ENCODE results near the gene GH2.
A peak's percentile ranks its signal among the peaks of the same experiment; 100 is the strongest.
"Not testable (repeated sequence)": the region's sequence is repeated elsewhere in the genome, so short reads cannot be mapped to it uniquely, and the experiment has no call there.

Gene GH2

DNA sequence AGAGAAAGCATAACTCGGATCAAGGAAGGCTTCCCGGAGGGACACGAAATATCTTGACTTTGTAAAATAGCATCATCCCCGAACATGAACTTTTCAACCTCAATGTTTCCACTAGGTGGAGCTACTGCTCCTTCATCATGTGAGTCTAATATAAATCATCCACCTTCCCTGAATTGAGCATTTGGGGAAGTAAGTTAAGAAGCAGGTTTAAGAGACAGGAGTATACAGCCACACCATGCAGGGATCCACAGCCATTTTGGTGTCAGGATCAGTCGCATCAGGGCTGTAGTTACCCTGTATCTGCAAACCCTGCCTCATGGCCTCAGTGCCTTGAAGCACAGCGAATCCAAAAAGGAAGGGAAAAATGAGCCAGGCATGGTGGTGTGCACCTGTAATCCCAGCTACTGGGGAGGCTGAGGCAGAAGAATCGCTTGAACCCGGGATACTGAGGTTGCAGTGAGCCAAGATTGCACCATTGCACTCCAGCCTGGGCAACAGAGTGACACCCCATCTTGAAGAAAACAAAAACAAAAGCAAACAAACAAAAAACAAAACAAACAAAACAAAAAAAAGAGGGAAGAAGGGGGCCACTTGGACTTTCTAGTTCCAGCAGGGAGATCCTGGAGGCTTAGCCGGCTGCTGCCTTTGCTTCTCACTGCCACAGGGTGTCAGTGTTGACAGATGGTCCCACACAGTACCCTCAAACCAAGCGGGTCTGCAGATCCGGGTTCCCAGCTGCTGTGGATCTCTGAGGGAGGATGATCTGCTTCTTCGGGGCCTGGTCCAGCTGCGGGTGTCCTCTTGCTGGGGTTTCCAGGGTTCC lies 7.5 kb upstream of the GH2 start:
- not testable (repeated sequence) for H3K27ac ChIP-seq (ENCODE audit: poor library complexity, severe bottlenecking); H3K4me1 ChIP-seq (ENCODE audit: insufficient read depth, poor library complexity, severe bottlenecking); H3K36me3 ChIP-seq (ENCODE audit: low read depth); H3K4me3 ChIP-seq (ENCODE audit: severe bottlenecking); H3K9me3 ChIP-seq (ENCODE audit: severe bottlenecking); DNase-seq (ENCODE audit: low spot score); H3K27me3 ChIP-seq (ENCODE audit: insufficient read depth, poor library complexity, severe bottlenecking)
- ATAC-seq (ENCODE audit: low read depth), result peak; percentile 69; the same call in 2 of the 3 replicates
- TF ChIP-seq CTCF (IDR thresholded peaks at IDR 0.05; ENCODE audit: poor library complexity, severe bottlenecking), result peak; percentile 65

DNA sequence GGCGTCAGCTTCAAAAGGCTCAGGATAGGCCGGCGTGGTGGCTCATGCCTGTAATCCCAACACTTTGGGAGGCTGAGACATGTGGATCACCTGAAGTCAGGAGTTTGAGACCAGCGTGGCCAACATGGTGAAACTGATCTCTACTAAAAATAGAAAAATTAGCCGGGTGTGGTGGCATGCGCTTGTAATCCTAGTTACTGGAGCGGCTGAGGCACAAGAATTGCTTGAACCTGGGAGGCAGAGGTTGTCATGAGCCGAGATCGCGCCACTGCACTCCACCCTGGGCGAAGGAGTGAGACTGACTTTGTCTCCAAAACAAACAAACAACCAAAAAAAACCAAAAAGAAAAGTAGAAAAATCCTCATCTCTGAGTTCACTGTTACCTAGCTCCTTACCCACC lies 3.4 kb upstream of the GH2 start:
- not testable (repeated sequence) for H3K36me3 ChIP-seq (ENCODE audit: low read depth); ATAC-seq (ENCODE audit: low read depth); H3K9me3 ChIP-seq (ENCODE audit: severe bottlenecking); H3K4me1 ChIP-seq (ENCODE audit: insufficient read depth, poor library complexity, severe bottlenecking); H3K27me3 ChIP-seq (ENCODE audit: insufficient read depth, poor library complexity, severe bottlenecking); DNase-seq (ENCODE audit: low spot score); H3K4me3 ChIP-seq (ENCODE audit: severe bottlenecking); H3K27ac ChIP-seq (ENCODE audit: poor library complexity, severe bottlenecking)

DNA sequence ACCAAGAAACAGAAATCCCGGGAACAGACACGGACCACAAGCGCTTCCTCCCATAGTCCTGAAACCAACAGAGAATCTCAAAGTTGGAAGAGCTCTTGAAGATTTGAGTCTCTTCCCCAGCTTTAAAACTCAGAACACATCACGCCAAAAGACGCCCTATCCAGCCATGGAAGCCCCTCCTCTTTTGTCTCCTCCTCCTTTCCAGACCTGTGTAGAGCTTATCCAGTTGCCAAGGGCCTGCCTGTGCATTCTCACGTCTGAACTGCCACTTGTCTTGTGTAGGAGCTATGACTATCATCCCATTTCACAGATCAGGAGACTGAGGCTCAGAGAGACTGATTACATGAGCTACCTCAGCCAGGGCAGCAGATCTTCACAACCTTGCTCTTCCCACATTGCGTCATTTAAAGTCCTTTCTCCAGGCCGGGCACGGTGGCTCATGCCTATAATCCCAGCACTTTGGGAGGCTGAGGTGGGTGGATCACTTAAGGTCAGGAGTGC lies 932 bp upstream of the GH2 start:
- H3K27ac ChIP-seq (ENCODE audit: poor library complexity, severe bottlenecking); H3K4me1 ChIP-seq (ENCODE audit: insufficient read depth, poor library complexity, severe bottlenecking); H3K9me3 ChIP-seq (ENCODE audit: severe bottlenecking); ATAC-seq (ENCODE audit: low read depth); H3K36me3 ChIP-seq (ENCODE audit: low read depth); H3K27me3 ChIP-seq (ENCODE audit: insufficient read depth, poor library complexity, severe bottlenecking); H3K4me3 ChIP-seq (ENCODE audit: severe bottlenecking); DNase-seq (ENCODE audit: low spot score): not testable (repeated sequence)
- peak; percentile 29 for TF ChIP-seq CTCF (IDR thresholded peaks at IDR 0.05; ENCODE audit: poor library complexity, severe bottlenecking)

DNA sequence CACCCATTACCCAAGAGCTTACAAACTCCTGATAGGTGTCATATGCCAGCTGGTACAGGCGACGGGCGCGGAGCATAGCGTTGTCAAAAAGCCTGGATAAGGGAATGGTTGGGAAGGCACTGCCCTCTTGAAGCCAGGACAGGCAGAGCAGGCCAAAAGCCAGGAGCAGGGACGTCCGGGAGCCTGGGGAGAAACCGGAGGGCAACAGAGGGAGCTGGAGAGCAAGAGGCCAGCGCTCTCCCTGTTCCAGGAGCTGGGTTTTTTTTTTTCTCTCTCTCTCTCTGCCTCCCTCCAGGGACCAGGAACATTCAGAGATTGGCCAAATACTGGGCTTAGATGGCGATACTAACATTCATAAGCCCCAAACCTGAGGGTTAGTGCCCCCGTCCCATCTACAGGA lies 407 bp downstream of the GH2 start:
- H3K9me3 ChIP-seq (ENCODE audit: severe bottlenecking); H3K27ac ChIP-seq (ENCODE audit: poor library complexity, severe bottlenecking); H3K36me3 ChIP-seq (ENCODE audit: low read depth); H3K4me3 ChIP-seq (ENCODE audit: severe bottlenecking); DNase-seq (ENCODE audit: low spot score); H3K4me1 ChIP-seq (ENCODE audit: insufficient read depth, poor library complexity, severe bottlenecking); H3K27me3 ChIP-seq (ENCODE audit: insufficient read depth, poor library complexity, severe bottlenecking); ATAC-seq (ENCODE audit: low read depth): not testable (repeated sequence)

GRCh38 chr17:63880706-63881105 lies 1.0 kb downstream of the GH2 start:
- DNase-seq (ENCODE audit: low spot score), result no peak
- H3K36me3 ChIP-seq (ENCODE audit: low read depth), result no peaks in the 10 kb centered on the region
- H3K4me3 ChIP-seq (ENCODE audit: severe bottlenecking), result no peak overlapping the region
- H3K27ac ChIP-seq (ENCODE audit: poor library complexity, severe bottlenecking), result no peak overlapping the region
- no peak for ATAC-seq (ENCODE audit: low read depth)
- H3K27me3 ChIP-seq (ENCODE audit: insufficient read depth, poor library complexity, severe bottlenecking), result no peaks in the 10 kb centered on the region
- no peak for TF ChIP-seq CTCF (IDR thresholded peaks at IDR 0.05; ENCODE audit: poor library complexity, severe bottlenecking)
- no peaks in the 10 kb centered on the region for H3K4me1 ChIP-seq (ENCODE audit: insufficient read depth, poor library complexity, severe bottlenecking)
- no peaks in the 10 kb centered on the region for H3K9me3 ChIP-seq (ENCODE audit: severe bottlenecking)

DNA sequence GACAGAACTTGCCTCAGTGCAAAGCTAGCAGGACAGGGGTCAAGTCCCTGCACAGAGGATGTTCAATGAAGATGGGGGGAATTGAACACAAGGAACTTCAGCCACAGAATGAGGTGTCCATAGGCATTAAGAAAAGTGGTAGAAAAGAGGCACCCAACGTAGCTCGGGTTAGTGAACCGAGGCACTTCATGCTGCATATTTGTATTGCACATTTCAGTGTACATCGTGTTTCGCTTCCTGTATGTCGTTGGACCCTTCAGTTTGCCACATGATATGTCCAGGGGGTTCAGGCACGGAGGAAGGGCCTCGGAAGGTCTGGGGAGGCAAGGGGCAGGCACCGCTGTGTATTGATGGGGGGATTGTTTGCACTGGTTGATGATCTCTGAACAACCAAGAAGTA lies 3.3 kb downstream of the GH2 start:
- H3K36me3 ChIP-seq (ENCODE audit: low read depth); DNase-seq (ENCODE audit: low spot score); ATAC-seq (ENCODE audit: low read depth): not testable (repeated sequence)

DNA sequence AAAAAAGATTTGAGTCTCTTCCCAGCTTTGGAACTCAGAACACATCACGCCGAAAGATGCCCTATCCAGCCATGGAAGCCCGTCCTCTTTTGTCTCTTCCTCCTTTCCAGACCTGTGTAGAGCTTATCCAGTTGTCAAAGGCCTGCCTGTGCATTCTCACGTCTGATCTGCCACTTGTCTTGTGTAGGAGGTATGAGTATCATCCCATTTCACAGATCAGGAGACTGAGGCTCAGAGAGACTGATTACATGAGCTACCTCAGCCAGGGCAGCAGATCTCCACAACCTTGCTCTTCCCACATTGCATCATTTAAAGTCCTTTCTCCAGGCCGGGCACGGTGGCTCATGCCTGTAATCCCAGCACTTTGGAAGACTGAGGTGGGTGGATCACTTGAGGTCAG lies 7.1 kb downstream of the GH2 start:
- not testable (repeated sequence) for H3K9me3 ChIP-seq (ENCODE audit: severe bottlenecking)

More for the DNA sequence above, 3.3 kb downstream of the GH2 start:
- H3K9me3 ChIP-seq (ENCODE audit: severe bottlenecking); H3K4me3 ChIP-seq (ENCODE audit: severe bottlenecking); H3K4me1 ChIP-seq (ENCODE audit: insufficient read depth, poor library complexity, severe bottlenecking); H3K27ac ChIP-seq (ENCODE audit: poor library complexity, severe bottlenecking); H3K27me3 ChIP-seq (ENCODE audit: insufficient read depth, poor library complexity, severe bottlenecking): not testable (repeated sequence)

DNA sequence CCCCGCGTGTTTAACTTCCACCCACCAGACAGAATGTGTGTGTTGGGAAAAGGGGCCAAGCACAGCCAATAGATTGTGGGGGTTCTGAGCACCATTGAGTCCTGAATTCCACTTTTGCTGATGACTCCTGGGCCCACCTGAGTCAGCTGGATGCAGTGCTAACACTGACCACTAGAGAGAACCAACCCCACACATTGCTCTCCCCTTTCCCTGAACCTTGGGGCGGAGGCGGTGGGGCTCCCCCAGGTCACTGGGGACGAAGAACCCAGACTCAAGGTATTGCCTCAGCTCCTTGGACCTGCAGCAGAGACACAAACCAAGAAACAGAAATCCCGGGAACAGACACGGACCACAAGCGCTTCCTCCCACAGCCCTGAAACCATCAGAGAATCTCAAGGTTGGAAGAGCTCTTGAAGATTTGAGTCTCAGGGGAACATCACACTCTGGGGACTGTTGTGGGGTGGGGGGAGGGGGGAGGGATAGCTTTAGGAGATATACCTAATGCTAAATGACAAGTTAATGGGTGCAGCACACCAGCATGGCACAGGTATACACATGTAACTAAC lies 7.6 kb downstream of the GH2 start:
- not testable (repeated sequence) for ATAC-seq (ENCODE audit: low read depth); DNase-seq (ENCODE audit: low spot score)

More for the DNA sequence above, 7.1 kb downstream of the GH2 start:
- H3K4me1 ChIP-seq (ENCODE audit: insufficient read depth, poor library complexity, severe bottlenecking); DNase-seq (ENCODE audit: low spot score); H3K4me3 ChIP-seq (ENCODE audit: severe bottlenecking); H3K27ac ChIP-seq (ENCODE audit: poor library complexity, severe bottlenecking); ATAC-seq (ENCODE audit: low read depth); H3K36me3 ChIP-seq (ENCODE audit: low read depth); H3K27me3 ChIP-seq (ENCODE audit: insufficient read depth, poor library complexity, severe bottlenecking): not testable (repeated sequence)

GRCh38 chr17:63873577-63873976 lies 8.2 kb downstream of the GH2 start, which contains the start of gene CSH2:
Gene CSH2 (minus strand): TSS chr17:63873677. CDS start chr17:63873614, 63 bp downstream.
- not testable (repeated sequence) for H3K27ac ChIP-seq (ENCODE audit: poor library complexity, severe bottlenecking); H3K4me1 ChIP-seq (ENCODE audit: insufficient read depth, poor library complexity, severe bottlenecking); H3K27me3 ChIP-seq (ENCODE audit: insufficient read depth, poor library complexity, severe bottlenecking); H3K36me3 ChIP-seq (ENCODE audit: low read depth); H3K9me3 ChIP-seq (ENCODE audit: severe bottlenecking); ATAC-seq (ENCODE audit: low read depth); DNase-seq (ENCODE audit: low spot score); H3K4me3 ChIP-seq (ENCODE audit: severe bottlenecking)

More for the DNA sequence above, 7.6 kb downstream of the GH2 start:
- H3K27ac ChIP-seq (ENCODE audit: poor library complexity, severe bottlenecking); H3K36me3 ChIP-seq (ENCODE audit: low read depth); H3K4me1 ChIP-seq (ENCODE audit: insufficient read depth, poor library complexity, severe bottlenecking); H3K9me3 ChIP-seq (ENCODE audit: severe bottlenecking); H3K27me3 ChIP-seq (ENCODE audit: insufficient read depth, poor library complexity, severe bottlenecking); H3K4me3 ChIP-seq (ENCODE audit: severe bottlenecking): not testable (repeated sequence)

All from RWPE2 (cell line).